DOHH2 (cell line): ENCODE results near the gene BMP8A.
"Not testable (repeated sequence)": the region's sequence is repeated elsewhere in the genome, so short reads cannot be mapped to it uniquely, and the experiment has no call there.

Experiments
- EZH2phosphoT487 ChIP-seq: fragments of 200-600 bp; sonication (generic); IDR thresholded peaks from 2 replicates; pipeline ENCODE4 v1.6.1; 2017; ENCODE audit warnings: borderline replicate concordance, mild to moderate bottlenecking, antibody characterized with exemption, low read length, moderate library complexity, mixed read lengths
- TF ChIP-seq, protein P1 (sequence below): fragments of 200-600 bp; sonication (generic); IDR thresholded peaks from one replicate; pipeline ENCODE4 v1.5.1; 2014; ENCODE audit warnings: antibody characterized with exemption, mild to moderate bottlenecking, low read depth, low read length; ENCODE audit not compliant: poor library complexity, severe bottlenecking

DNA sequence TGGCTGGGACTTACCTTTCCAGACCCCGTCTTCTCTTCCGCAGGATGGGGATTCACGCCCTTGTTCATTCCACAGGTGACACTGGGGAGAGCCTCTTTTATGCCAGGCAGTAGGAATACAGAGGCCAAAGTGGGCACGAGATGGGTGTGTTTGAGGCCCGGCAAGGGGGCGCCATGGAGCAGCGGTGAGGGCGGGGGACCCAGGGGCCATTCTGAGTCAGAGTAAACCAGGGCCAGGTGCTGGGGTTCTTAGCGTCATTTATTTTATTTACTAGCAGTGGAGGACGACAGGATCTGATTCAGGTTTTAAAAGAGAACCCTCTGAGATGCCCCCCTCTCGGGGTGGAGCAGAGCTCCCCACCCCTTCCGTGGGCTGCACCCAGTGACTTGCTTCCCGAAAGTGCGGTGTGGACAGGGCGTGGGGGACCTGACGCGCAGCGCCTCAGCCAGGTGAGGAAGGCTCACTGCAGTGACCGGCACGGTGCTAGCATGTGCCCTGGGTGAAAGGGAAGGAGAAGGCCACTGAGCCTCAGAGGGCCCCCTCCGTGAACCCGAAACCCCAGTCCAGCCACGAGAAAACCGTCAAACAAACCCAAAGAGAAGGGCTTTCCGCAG lies 20.9 kb downstream of the BMP8A start:
- TF ChIP-seq, protein P1, sequence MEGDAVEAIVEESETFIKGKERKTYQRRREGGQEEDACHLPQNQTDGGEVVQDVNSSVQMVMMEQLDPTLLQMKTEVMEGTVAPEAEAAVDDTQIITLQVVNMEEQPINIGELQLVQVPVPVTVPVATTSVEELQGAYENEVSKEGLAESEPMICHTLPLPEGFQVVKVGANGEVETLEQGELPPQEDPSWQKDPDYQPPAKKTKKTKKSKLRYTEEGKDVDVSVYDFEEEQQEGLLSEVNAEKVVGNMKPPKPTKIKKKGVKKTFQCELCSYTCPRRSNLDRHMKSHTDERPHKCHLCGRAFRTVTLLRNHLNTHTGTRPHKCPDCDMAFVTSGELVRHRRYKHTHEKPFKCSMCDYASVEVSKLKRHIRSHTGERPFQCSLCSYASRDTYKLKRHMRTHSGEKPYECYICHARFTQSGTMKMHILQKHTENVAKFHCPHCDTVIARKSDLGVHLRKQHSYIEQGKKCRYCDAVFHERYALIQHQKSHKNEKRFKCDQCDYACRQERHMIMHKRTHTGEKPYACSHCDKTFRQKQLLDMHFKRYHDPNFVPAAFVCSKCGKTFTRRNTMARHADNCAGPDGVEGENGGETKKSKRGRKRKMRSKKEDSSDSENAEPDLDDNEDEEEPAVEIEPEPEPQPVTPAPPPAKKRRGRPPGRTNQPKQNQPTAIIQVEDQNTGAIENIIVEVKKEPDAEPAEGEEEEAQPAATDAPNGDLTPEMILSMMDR: not testable (repeated sequence)
- not testable (repeated sequence) for TF ChIP-seq EZH2phosphoT487
